H1 (cell line): ENCODE measurements around the gene GDPD5.

Experiments
- ATF2 ChIP-seq: IDR thresholded peaks from 2 replicates; pipeline ENCODE4 v1.6.1; 2012; ENCODE audit warnings: low read length, inconsistent platforms
- CHD1 ChIP-seq: IDR thresholded peaks from 2 replicates; pipeline ENCODE4 v1.6.1; 2012; ENCODE audit warnings: low read depth, low read length, improper control_type of control experiment
- CHD2 ChIP-seq: IDR thresholded peaks from 2 replicates; pipeline ENCODE4 v1.6.1; 2012; ENCODE audit warnings: low read length, improper control_type of control experiment
- CTCF ChIP-seq, 3 experiments: IDR thresholded peaks; 1 replicate in 2 of 3; 2 replicates in 1 of 3; pipeline versions ENCODE4 v1.5.1 to v1.6.1; 2011; ENCODE audit warnings: low read length in 3 of 3, mild to moderate bottlenecking in 3 of 3, inconsistent platforms in 2 of 3, low read depth in 1 of 3, moderate library complexity in 1 of 3; ENCODE audit not compliant: insufficient read depth in 1 of 3; ENCODE audit errors: control extremely low read depth in 1 of 3
- E2F6 ChIP-seq: IDR thresholded peaks from 2 replicates; pipeline ENCODE4 v1.6.1; 2012; ENCODE audit warnings: inconsistent platforms
- EZH2 ChIP-seq: fragments of 200-600 bp; sonication (generic); IDR thresholded peaks from 2 replicates; pipeline ENCODE4 v1.7.1; 2012; ENCODE audit warnings: low read depth, mild to moderate bottlenecking, moderate library complexity, low read length, inconsistent platforms; ENCODE audit not compliant: severe bottlenecking
- GABPA ChIP-seq: IDR thresholded peaks from 2 replicates; pipeline ENCODE4 v1.6.1; 2011; ENCODE audit warnings: mild to moderate bottlenecking, low read length, moderate library complexity, borderline replicate concordance; ENCODE audit not compliant: insufficient read depth
- KDM1A ChIP-seq: fragments of 200-600, 300-600 bp; sonication (generic); IDR thresholded peaks from 2 replicates; pipeline ENCODE4 v1.7.1; 2016; ENCODE audit warnings: mild to moderate bottlenecking, low read length, borderline replicate concordance
- POLR2A ChIP-seq, 2 experiments: IDR thresholded peaks; 1 replicate in 1 of 2; 2 replicates in 1 of 2; pipeline ENCODE4 v1.6.1; 2011; ENCODE audit warnings: low read depth in 2 of 2, low read length in 2 of 2, mild to moderate bottlenecking in 2 of 2; ENCODE audit errors: control extremely low read depth in 1 of 2
- TCF12 ChIP-seq: IDR thresholded peaks from 2 replicates; pipeline ENCODE4 v1.6.1; 2011; ENCODE audit warnings: low read depth, mild to moderate bottlenecking, low read length
- USF2 ChIP-seq: IDR thresholded peaks from 2 replicates; pipeline ENCODE4 v1.6.1; 2011; ENCODE audit warnings: low read length, improper control_type of control experiment

- TF ChIP-seq GABPA = no peak
- TF ChIP-seq CTCF (IDR thresholded peaks at IDR 0.05; ENCODE audit: control extremely low read depth in 1 of 3, insufficient read depth in 1 of 3, low read depth in 1 of 3, low read length in 3 of 3) = no peak
- no peak for TF ChIP-seq USF2
- TF ChIP-seq CHD1 = no peak
- no peak for TF ChIP-seq CHD2
- TF ChIP-seq POLR2A (IDR thresholded peaks at IDR 0.05; ENCODE audit: control extremely low read depth in 1 of 2, low read depth in 2 of 2, low read length in 2 of 2) = no peak
- no peak for TF ChIP-seq EZH2
- no peak for TF ChIP-seq ATF2
- TF ChIP-seq TCF12 = no peak
- no peak for TF ChIP-seq KDM1A
- TF ChIP-seq E2F6 = no peak
Measured at GRCh38 chr11:75413864-75414263, 111.9 kb downstream of the GDPD5 start.
